K562 (cell line): ENCODE measurements around the gene BLVRA. TPM values are rescaled to one million over a fixed set of nuclear protein-coding genes. Genes with fewer than 3 reads are reported as not detected.

ENCODE experiments used
- CREM ChIP-seq: IDR thresholded peaks from 2 replicates; pipeline ENCODE4 v1.6.1; 2014; ENCODE audit warnings: antibody characterized with exemption, low read depth
- FOXK1 ChIP-seq: sonication (generic); formaldehyde crosslinking; IDR thresholded peaks from 2 replicates; pipeline ENCODE4 v1.8.0; 2022; ENCODE audit warnings: missing genetic modification reagents, mild to moderate bottlenecking, borderline replicate concordance
- HNRNPUL1 ChIP-seq: fragments of 200-400 bp; formaldehyde crosslinking; IDR thresholded peaks from 2 replicates; pipeline ENCODE4 v1.6.1; 2017; ENCODE audit warnings: low read length
- KAT2B ChIP-seq: IDR thresholded peaks from one replicate; pipeline ENCODE4 v1.6.1; 2012; ENCODE audit warnings: low read depth, mild to moderate bottlenecking, control low read depth, inconsistent platforms, low read length, moderate library complexity
- KLF10 ChIP-seq: fragments of 250-450 bp; sonication (Bioruptor Pico); IDR thresholded peaks from 2 replicates; pipeline ENCODE4 v1.6.1; 2021; ENCODE audit warnings: matching md5 sums
- NR2C1 ChIP-seq, 2 experiments: fragments of 450-650 bp; IDR thresholded peaks; 2 replicates each; pipeline ENCODE4 v1.6.1; 2017; ENCODE audit warnings: mild to moderate bottlenecking in 2 of 2, antibody characterized with exemption in 1 of 2, inconsistent platforms in 1 of 2, missing compliant biosample characterization in 1 of 2, missing genetic modification characterization in 1 of 2
- POLR2G ChIP-seq: fragments of 200-400 bp; formaldehyde crosslinking; IDR thresholded peaks from 2 replicates; pipeline ENCODE4 v1.6.1; 2017; ENCODE audit warnings: low read depth, mild to moderate bottlenecking, antibody characterized with exemption, low read length, moderate library complexity
- RAD51 ChIP-seq: fragments of 450-650 bp; IDR thresholded peaks from 2 replicates; pipeline ENCODE4 v1.7.1; 2016; ENCODE audit warnings: low read depth, mild to moderate bottlenecking, borderline replicate concordance
- RCOR1 ChIP-seq, 2 experiments: IDR thresholded peaks; 2 replicates each; pipeline ENCODE4 v1.6.1; 2012; ENCODE audit warnings: low read depth in 2 of 2, low read length in 2 of 2, borderline replicate concordance in 1 of 2, improper control_type of control experiment in 1 of 2
- SP2 ChIP-seq: IDR thresholded peaks from 2 replicates; pipeline ENCODE4 v1.6.1; 2011; ENCODE audit warnings: mild to moderate bottlenecking, low read depth, low read length, moderate library complexity; ENCODE audit not compliant: poor library complexity, severe bottlenecking; ENCODE audit errors: extremely low read depth
- ZNF140 ChIP-seq: fragments of 250-450 bp; sonication (Bioruptor Pico); IDR thresholded peaks from 2 replicates; pipeline ENCODE4 v1.8.0; 2021; ENCODE audit warnings: moderate library complexity, mild to moderate bottlenecking, inconsistent platforms
- ZNF24 ChIP-seq: fragments of 450-650 bp; IDR thresholded peaks from 2 replicates; pipeline ENCODE4 v1.6.1; 2016
- ZNF3 ChIP-seq: fragments of 250-450 bp; sonication (Bioruptor Pico); IDR thresholded peaks from 2 replicates; pipeline ENCODE4 v1.5.0; 2021; ENCODE audit warnings: mild to moderate bottlenecking, moderate library complexity
- polyA plus RNA-seq, 8 experiments: library from polyadenylated mRNA; depleted of rRNA in 4 of 8; stranded (reverse) in 5 of 8; unstranded in 3 of 8; fragments of >200 nt; fragmentation: Nextera tagmentation in 2 of 8; fragmentation: Illumina TruSeq in 1 of 8; extraction: Ambion mirVana in 2 of 8; extraction: Trizol in 1 of 8; gene quantifications; 2 replicates each; pipeline versions ENCODE4 v1.2.1 to v1.2.3, GENCODE V29; 2011 to 2014; ENCODE audit warnings: inconsistent platforms in 1 of 8, missing spikeins in 1 of 8
- total RNA-seq, 7 experiments: library from RNA; depleted of rRNA in 6 of 7; stranded (reverse); fragments of >200 nt in 6 of 7; fragmentation: Illumina TruSeq in 2 of 7; extraction: Trizol in 2 of 7; gene quantifications; 2 replicates each; pipeline versions ENCODE4 v1.2.1 to v1.2.3, GENCODE V29; 2011 to 2021; ENCODE audit warnings: low replicate concordance in 1 of 7
- TF ChIP-seq, protein P1 (sequence below): sonication (generic); formaldehyde crosslinking; IDR thresholded peaks from 2 replicates; pipeline ENCODE4 v1.8.1; 2023; ENCODE audit warnings: mild to moderate bottlenecking, missing genetic modification reagents
- TF ChIP-seq, protein P2 (sequence below): fragments of 450-650 bp; IDR thresholded peaks from 2 replicates; pipeline ENCODE4 v1.6.1; 2017; ENCODE audit warnings: mild to moderate bottlenecking, moderate library complexity
- TF ChIP-seq, protein P3 (sequence below), 3 experiments: fragments of 200-800 bp in 1 of 3; fragments of 250-450 bp in 1 of 3; fragments of 450-650 bp in 1 of 3; sonication (Bioruptor Pico) in 1 of 3; sonication (Bioruptor generic) in 1 of 3; formaldehyde crosslinking in 1 of 3; IDR thresholded peaks; 2 replicates each; pipeline versions ENCODE4 v1.6.1 to v1.8.0; 2016 to 2022; ENCODE audit warnings: mild to moderate bottlenecking in 2 of 3, missing genetic modification characterization in 2 of 3, missing compliant biosample characterization in 1 of 3, moderate library complexity in 1 of 3
- TF ChIP-seq, protein P4 (sequence below): sonication (generic); formaldehyde crosslinking; IDR thresholded peaks from 2 replicates; pipeline ENCODE4 v1.8.0; 2022; ENCODE audit warnings: mild to moderate bottlenecking, missing genetic modification reagents
- TF ChIP-seq, protein P5 (sequence below): sonication (generic); formaldehyde crosslinking; IDR thresholded peaks from 2 replicates; pipeline ENCODE4 v1.8.1; 2022; ENCODE audit warnings: missing genetic modification reagents

The BLVRA gene
- total and polyA plus RNA-seq, 9 of the 15 experiments (the other 6 are each of a cell fraction or from before 2014, with no cell fraction given), result 48.5 to 147 (median 61.5) TPM

DNA sequence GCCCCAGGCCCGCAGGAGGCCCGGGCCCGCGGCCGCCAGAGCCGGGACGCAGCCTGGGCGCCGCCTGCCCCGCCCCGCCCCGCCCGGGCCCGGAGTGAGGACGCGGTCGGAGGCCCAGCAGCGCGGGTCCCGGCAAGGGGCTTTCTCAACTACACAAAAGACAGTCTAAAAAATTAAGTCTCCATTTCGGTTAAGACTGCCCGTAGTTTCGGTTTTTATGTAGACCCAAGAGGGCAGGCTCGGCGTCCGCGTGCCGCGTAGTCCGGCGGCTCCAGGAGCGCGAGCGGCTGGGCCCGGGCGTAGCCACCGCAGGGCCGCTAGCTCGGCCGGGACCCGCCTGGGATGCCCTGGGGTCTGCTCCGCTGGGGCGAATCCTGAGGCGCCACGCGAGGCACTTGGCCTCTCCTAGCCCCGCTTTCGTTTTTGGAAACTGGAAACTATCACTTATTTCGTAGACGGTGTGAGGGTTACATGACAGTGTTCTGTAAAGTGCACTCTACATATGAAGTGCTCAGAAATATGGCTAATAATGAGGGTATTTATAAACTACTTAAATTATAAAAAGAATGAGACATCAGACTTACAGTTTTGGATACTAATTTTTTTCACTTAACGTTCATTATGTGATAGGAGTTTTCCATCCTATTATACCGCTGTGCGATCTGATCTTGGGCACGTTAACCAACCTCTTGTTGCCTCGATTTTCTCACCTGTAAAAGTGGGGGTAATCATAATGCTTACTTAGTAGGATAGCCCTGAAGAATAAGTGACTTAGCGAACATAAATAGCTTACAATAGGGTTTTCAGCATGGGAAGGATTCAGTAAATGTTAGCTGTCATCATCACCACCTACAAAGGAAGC lies 573 bp downstream of the BLVRA start (continued):
- TF ChIP-seq, protein P1, sequence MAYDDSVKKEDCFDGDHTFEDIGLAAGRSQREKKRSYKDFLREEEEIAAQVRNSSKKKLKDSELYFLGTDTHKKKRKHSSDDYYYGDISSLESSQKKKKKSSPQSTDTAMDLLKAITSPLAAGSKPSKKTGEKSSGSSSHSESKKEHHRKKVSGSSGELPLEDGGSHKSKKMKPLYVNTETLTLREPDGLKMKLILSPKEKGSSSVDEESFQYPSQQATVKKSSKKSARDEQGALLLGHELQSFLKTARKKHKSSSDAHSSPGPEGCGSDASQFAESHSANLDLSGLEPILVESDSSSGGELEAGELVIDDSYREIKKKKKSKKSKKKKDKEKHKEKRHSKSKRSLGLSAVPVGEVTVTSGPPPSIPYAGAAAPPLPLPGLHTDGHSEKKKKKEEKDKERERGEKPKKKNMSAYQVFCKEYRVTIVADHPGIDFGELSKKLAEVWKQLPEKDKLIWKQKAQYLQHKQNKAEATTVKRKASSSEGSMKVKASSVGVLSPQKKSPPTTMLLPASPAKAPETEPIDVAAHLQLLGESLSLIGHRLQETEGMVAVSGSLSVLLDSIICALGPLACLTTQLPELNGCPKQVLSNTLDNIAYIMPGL (CRISPR knock-in tag), result peak; percentile 18; the same call in 1 of the 2 replicates
- TF ChIP-seq SP2 (no peak), RCOR1 (IDR thresholded peaks at IDR 0.05; ENCODE audit: borderline replicate concordance in 1 of 2, low read depth in 2 of 2, low read length in 2 of 2) (no peak), CREM (no peak), ZNF24 (no peak), FOXK1 (no peak), POLR2G (peak; percentile 61), ZNF140 (no peak), ZNF3 (CRISPR knock-in tag) (no peak), KAT2B (no peak), HNRNPUL1 (no peak), KLF10 (CRISPR knock-in tag) (no peak), RAD51 (no peak), NR2C1 (IDR thresholded peaks at IDR 0.05) (no peak), NR2C1 (tag; IDR thresholded peaks at IDR 0.05) (no peak)
- TF ChIP-seq, protein P2, sequence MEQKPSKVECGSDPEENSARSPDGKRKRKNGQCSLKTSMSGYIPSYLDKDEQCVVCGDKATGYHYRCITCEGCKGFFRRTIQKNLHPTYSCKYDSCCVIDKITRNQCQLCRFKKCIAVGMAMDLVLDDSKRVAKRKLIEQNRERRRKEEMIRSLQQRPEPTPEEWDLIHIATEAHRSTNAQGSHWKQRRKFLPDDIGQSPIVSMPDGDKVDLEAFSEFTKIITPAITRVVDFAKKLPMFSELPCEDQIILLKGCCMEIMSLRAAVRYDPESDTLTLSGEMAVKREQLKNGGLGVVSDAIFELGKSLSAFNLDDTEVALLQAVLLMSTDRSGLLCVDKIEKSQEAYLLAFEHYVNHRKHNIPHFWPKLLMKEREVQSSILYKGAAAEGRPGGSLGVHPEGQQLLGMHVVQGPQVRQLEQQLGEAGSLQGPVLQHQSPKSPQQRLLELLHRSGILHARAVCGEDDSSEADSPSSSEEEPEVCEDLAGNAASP, result no peak
- TF ChIP-seq, protein P3, sequence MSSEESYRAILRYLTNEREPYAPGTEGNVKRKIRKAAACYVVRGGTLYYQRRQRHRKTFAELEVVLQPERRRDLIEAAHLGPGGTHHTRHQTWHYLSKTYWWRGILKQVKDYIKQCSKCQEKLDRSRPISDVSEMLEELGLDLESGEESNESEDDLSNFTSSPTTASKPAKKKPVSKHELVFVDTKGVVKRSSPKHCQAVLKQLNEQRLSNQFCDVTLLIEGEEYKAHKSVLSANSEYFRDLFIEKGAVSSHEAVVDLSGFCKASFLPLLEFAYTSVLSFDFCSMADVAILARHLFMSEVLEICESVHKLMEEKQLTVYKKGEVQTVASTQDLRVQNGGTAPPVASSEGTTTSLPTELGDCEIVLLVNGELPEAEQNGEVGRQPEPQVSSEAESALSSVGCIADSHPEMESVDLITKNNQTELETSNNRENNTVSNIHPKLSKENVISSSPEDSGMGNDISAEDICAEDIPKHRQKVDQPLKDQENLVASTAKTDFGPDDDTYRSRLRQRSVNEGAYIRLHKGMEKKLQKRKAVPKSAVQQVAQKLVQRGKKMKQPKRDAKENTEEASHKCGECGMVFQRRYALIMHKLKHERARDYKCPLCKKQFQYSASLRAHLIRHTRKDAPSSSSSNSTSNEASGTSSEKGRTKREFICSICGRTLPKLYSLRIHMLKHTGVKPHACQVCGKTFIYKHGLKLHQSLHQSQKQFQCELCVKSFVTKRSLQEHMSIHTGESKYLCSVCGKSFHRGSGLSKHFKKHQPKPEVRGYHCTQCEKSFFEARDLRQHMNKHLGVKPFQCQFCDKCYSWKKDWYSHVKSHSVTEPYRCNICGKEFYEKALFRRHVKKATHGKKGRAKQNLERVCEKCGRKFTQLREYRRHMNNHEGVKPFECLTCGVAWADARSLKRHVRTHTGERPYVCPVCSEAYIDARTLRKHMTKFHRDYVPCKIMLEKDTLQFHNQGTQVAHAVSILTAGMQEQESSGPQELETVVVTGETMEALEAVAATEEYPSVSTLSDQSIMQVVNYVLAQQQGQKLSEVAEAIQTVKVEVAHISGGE (CRISPR knock-in tag; IDR thresholded peaks at IDR 0.05), result no peak
- TF ChIP-seq, protein P4, sequence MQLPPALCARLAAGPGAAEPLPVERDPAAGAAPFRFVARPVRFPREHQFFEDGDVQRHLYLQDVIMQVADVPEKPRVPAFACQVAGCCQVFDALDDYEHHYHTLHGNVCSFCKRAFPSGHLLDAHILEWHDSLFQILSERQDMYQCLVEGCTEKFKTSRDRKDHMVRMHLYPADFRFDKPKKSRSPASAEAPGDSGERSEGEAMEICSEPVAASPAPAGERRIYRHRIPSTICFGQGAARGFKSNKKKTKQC (CRISPR knock-in tag), result peak; percentile 68; the same call in 1 of the 2 replicates
- TF ChIP-seq, protein P5, sequence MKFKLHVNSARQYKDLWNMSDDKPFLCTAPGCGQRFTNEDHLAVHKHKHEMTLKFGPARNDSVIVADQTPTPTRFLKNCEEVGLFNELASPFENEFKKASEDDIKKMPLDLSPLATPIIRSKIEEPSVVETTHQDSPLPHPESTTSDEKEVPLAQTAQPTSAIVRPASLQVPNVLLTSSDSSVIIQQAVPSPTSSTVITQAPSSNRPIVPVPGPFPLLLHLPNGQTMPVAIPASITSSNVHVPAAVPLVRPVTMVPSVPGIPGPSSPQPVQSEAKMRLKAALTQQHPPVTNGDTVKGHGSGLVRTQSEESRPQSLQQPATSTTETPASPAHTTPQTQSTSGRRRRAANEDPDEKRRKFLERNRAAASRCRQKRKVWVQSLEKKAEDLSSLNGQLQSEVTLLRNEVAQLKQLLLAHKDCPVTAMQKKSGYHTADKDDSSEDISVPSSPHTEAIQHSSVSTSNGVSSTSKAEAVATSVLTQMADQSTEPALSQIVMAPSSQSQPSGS, result no peak
